Astrocyte of the cerebellum (primary cell): ENCODE measurements around the gene DOHH.
"Not testable (repeated sequence)": the region's sequence is repeated elsewhere in the genome, so short reads cannot be mapped to it uniquely, and the experiment has no call there.

Experiments
- DNase-seq: peaks from one replicate; pipeline ENCODE4 v3.0.0-alpha.2; 2011; ENCODE audit warnings: low read depth
- H3K4me3 ChIP-seq: 2 replicates; pipeline ENCODE4 v1.5.1; 2011; ENCODE audit warnings: mild to moderate bottlenecking, low read depth, low read length, moderate library complexity
- CTCF ChIP-seq: IDR thresholded peaks from 2 replicates; pipeline ENCODE4 v1.5.1; 2012; ENCODE audit warnings: low read length, low read depth, moderate library complexity, mild to moderate bottlenecking; ENCODE audit errors: missing control alignments
- in situ Hi-C: cut with HindIII; loops from 2 replicates; pipeline ENCODE4 v1.10.0; 2017; ENCODE audit warnings: low sequenced_read_pairs

The DOHH gene

GRCh38 chr19:3508771-3509535 is 8.5 kb upstream of the DOHH start:
- H3K4me3 ChIP-seq = no peak overlapping the region
- in situ Hi-C loops = no loop called here
- TF ChIP-seq CTCF = no peak
- DNase-seq = no peak

GRCh38 chr19:3508121-3508661 is 7.7 kb upstream of the DOHH start:
- DNase-seq, in situ Hi-C loops: not testable (repeated sequence)
- peak overlapping the region; percentile 87 for H3K4me3 ChIP-seq

GRCh38 chr19:3507371-3508120 is 7.1 kb upstream of the DOHH start:
- peak overlapping the region; percentile 87 for H3K4me3 ChIP-seq
- TF ChIP-seq CTCF = no peak
- in situ Hi-C loops = no loop called here
- DNase-seq = no peak

GRCh38 chr19:3506384-3507340 is 6.2 kb upstream of the DOHH start:
- no peak for DNase-seq
- in situ Hi-C loops = no loop called here
- H3K4me3 ChIP-seq = peak overlapping the region; percentile 87
- no peak for TF ChIP-seq CTCF

GRCh38 chr19:3505598-3506383 is 5.3 kb upstream of the DOHH start, which contains the start of gene FZR1:
FZR1 (plus strand) TSS chr19:3506311; CDS start chr19:3522990, 16,679 bp downstream.
- H3K4me3 ChIP-seq = peak within 1 kb of the TSS; percentile 87
- DNase-seq = peak; percentile 94
- in situ Hi-C loops = no loop called here
- TF ChIP-seq CTCF = no peak

GRCh38 chr19:3504735-3505134 is 4.3 kb upstream of the DOHH start:
- H3K4me3 ChIP-seq = no peak overlapping the region
- TF ChIP-seq CTCF = no peak
- DNase-seq = no peak

More at GRCh38 chr19:3504735-3505134, 4.3 kb upstream of the DOHH start:
- in situ Hi-C loops = no loop called here
